ENCODE measurements around the gene TBXAS1.
"Not testable (repeated sequence)": the region's sequence is repeated elsewhere in the genome, so short reads cannot be mapped to it uniquely, and the experiment has no call there.

TBXAS1 gene

GRCh38 chr7:139900326-139900725 is 71.3 kb downstream of the TBXAS1 start:
- H3K9me3 ChIP-seq (ENCODE audit: control insufficient read depth, insufficient read depth, low read length) = no peaks in the 10 kb centered on the region
- H3K4me3 ChIP-seq (ENCODE audit: low read length) = no peak overlapping the region
- no CpG with 5 or more reads among the region's 2 CpGs for WGBS (ENCODE audit: insufficient coverage, insufficient read length)
- no peaks in the 10 kb centered on the region for H3K36me3 ChIP-seq (ENCODE audit: control insufficient read depth, insufficient read depth, low read length)
- no peak for DNase-seq (ENCODE audit: low read depth, low spot score)
- no peaks in the 10 kb centered on the region for H3K4me1 ChIP-seq (ENCODE audit: control insufficient read depth, insufficient read depth, low read length)
- no peak overlapping the region for H3K27ac ChIP-seq (ENCODE audit: low read length)
- H3K27me3 ChIP-seq (ENCODE audit: control insufficient read depth, insufficient read depth, low read length) = no peaks in the 10 kb centered on the region

GRCh38 chr7:139901056-139901795 is 72.2 kb downstream of the TBXAS1 start:
- H3K27ac ChIP-seq (ENCODE audit: low read length) = no peak overlapping the region
- WGBS (ENCODE audit: insufficient coverage, insufficient read length) = no CpG with 5 or more reads among the region's 6 CpGs
- H3K9me3 ChIP-seq (ENCODE audit: control insufficient read depth, insufficient read depth, low read length) = no peaks in the 10 kb centered on the region
- no peaks in the 10 kb centered on the region for H3K27me3 ChIP-seq (ENCODE audit: control insufficient read depth, insufficient read depth, low read length)
- no peak overlapping the region for H3K4me3 ChIP-seq (ENCODE audit: low read length)
- H3K4me1 ChIP-seq (ENCODE audit: control insufficient read depth, insufficient read depth, low read length) = no peaks in the 10 kb centered on the region
- no peak for DNase-seq (ENCODE audit: low read depth, low spot score)
- no peaks in the 10 kb centered on the region for H3K36me3 ChIP-seq (ENCODE audit: control insufficient read depth, insufficient read depth, low read length)

GRCh38 chr7:139901901-139902300 is 72.8 kb downstream of the TBXAS1 start:
- no peak overlapping the region for H3K27ac ChIP-seq (ENCODE audit: low read length)
- no peaks in the 10 kb centered on the region for H3K27me3 ChIP-seq (ENCODE audit: control insufficient read depth, insufficient read depth, low read length)

GRCh38 chr7:139902436-139903102 is 73.5 kb downstream of the TBXAS1 start:
- DNase-seq (ENCODE audit: low read depth, low spot score) = no peak
- H3K4me1 ChIP-seq (ENCODE audit: control insufficient read depth, insufficient read depth, low read length) = no peaks in the 10 kb centered on the region
- H3K36me3 ChIP-seq (ENCODE audit: control insufficient read depth, insufficient read depth, low read length) = no peaks in the 10 kb centered on the region
- H3K27me3 ChIP-seq (ENCODE audit: control insufficient read depth, insufficient read depth, low read length) = no peaks in the 10 kb centered on the region
- no peak overlapping the region for H3K27ac ChIP-seq (ENCODE audit: low read length)
- no CpG with 5 or more reads among the region's 4 CpGs for WGBS (ENCODE audit: insufficient coverage, insufficient read length)
- H3K9me3 ChIP-seq (ENCODE audit: control insufficient read depth, insufficient read depth, low read length) = no peaks in the 10 kb centered on the region
- no peak overlapping the region for H3K4me3 ChIP-seq (ENCODE audit: low read length)

More at GRCh38 chr7:139901901-139902300, 72.8 kb downstream of the TBXAS1 start:
- WGBS (ENCODE audit: insufficient coverage, insufficient read length) = no CpG with 5 or more reads among the region's 3 CpGs
- Histone ChIP-seq H3K36me3 (ENCODE audit: control insufficient read depth, insufficient read depth, low read length) (no peaks in the 10 kb centered on the region), H3K4me1 (ENCODE audit: control insufficient read depth, insufficient read depth, low read length) (no peaks in the 10 kb centered on the region), H3K9me3 (ENCODE audit: control insufficient read depth, insufficient read depth, low read length) (no peaks in the 10 kb centered on the region), H3K4me3 (ENCODE audit: low read length) (no peak overlapping the region)
- DNase-seq (ENCODE audit: low read depth, low spot score) = no peak

GRCh38 chr7:139903103-139903477 is 74.0 kb downstream of the TBXAS1 start:
- not testable (repeated sequence) for H3K27me3 ChIP-seq (ENCODE audit: control insufficient read depth, insufficient read depth, low read length); DNase-seq (ENCODE audit: low read depth, low spot score); H3K4me3 ChIP-seq (ENCODE audit: low read length); H3K9me3 ChIP-seq (ENCODE audit: control insufficient read depth, insufficient read depth, low read length); H3K36me3 ChIP-seq (ENCODE audit: control insufficient read depth, insufficient read depth, low read length); H3K27ac ChIP-seq (ENCODE audit: low read length); H3K4me1 ChIP-seq (ENCODE audit: control insufficient read depth, insufficient read depth, low read length)
- WGBS (ENCODE audit: insufficient coverage, insufficient read length) = no CpG with 5 or more reads among the region's 2 CpGs

GRCh38 chr7:139906879-139907278 is 77.8 kb downstream of the TBXAS1 start:
- Histone ChIP-seq H3K27ac (ENCODE audit: low read length) (no peak overlapping the region), H3K4me1 (ENCODE audit: control insufficient read depth, insufficient read depth, low read length) (no peaks in the 10 kb centered on the region), H3K36me3 (ENCODE audit: control insufficient read depth, insufficient read depth, low read length) (no peaks in the 10 kb centered on the region), H3K4me3 (ENCODE audit: low read length) (no peak overlapping the region), H3K27me3 (ENCODE audit: control insufficient read depth, insufficient read depth, low read length) (no peaks in the 10 kb centered on the region), H3K9me3 (ENCODE audit: control insufficient read depth, insufficient read depth, low read length) (no peaks in the 10 kb centered on the region)
- DNase-seq (ENCODE audit: low read depth, low spot score) = no peak

GRCh38 chr7:139908792-139909191 is 79.7 kb downstream of the TBXAS1 start:
- no peaks in the 10 kb centered on the region for H3K4me1 ChIP-seq (ENCODE audit: control insufficient read depth, insufficient read depth, low read length)
- no peak overlapping the region for H3K4me3 ChIP-seq (ENCODE audit: low read length)
- H3K36me3 ChIP-seq (ENCODE audit: control insufficient read depth, insufficient read depth, low read length) = no peaks in the 10 kb centered on the region
- no peaks in the 10 kb centered on the region for H3K9me3 ChIP-seq (ENCODE audit: control insufficient read depth, insufficient read depth, low read length)
- no peaks in the 10 kb centered on the region for H3K27me3 ChIP-seq (ENCODE audit: control insufficient read depth, insufficient read depth, low read length)
- H3K27ac ChIP-seq (ENCODE audit: low read length) = no peak overlapping the region
- no peak for DNase-seq (ENCODE audit: low read depth, low spot score)

GRCh38 chr7:139909379-139910050 is 80.5 kb downstream of the TBXAS1 start:
- no CpG with 5 or more reads among the region's 6 CpGs for WGBS (ENCODE audit: insufficient coverage, insufficient read length)
- no peak for DNase-seq (ENCODE audit: low read depth, low spot score)
- Histone ChIP-seq H3K27ac (ENCODE audit: low read length) (no peak overlapping the region), H3K9me3 (ENCODE audit: control insufficient read depth, insufficient read depth, low read length) (no peaks in the 10 kb centered on the region), H3K4me1 (ENCODE audit: control insufficient read depth, insufficient read depth, low read length) (no peaks in the 10 kb centered on the region), H3K27me3 (ENCODE audit: control insufficient read depth, insufficient read depth, low read length) (no peaks in the 10 kb centered on the region), H3K4me3 (ENCODE audit: low read length) (no peak overlapping the region), H3K36me3 (ENCODE audit: control insufficient read depth, insufficient read depth, low read length) (no peaks in the 10 kb centered on the region)

- DNase-seq (ENCODE audit: low read depth, low spot score) = no peak
- no CpG with 5 or more reads among the region's 11 CpGs for WGBS (ENCODE audit: insufficient coverage, insufficient read length)
- H3K9me3 ChIP-seq (ENCODE audit: control insufficient read depth, insufficient read depth, low read length) = no peaks in the 10 kb centered on the region
- H3K4me3 ChIP-seq (ENCODE audit: low read length) = no peak overlapping the region
- no peaks in the 10 kb centered on the region for H3K4me1 ChIP-seq (ENCODE audit: control insufficient read depth, insufficient read depth, low read length)
- H3K27me3 ChIP-seq (ENCODE audit: control insufficient read depth, insufficient read depth, low read length) = no peaks in the 10 kb centered on the region
- H3K27ac ChIP-seq (ENCODE audit: low read length) = no peak overlapping the region
- no peaks in the 10 kb centered on the region for H3K36me3 ChIP-seq (ENCODE audit: control insufficient read depth, insufficient read depth, low read length)
These were observed 84.2 kb downstream of the TBXAS1 start for GRCh38 chr7:139913021-139913844.

- WGBS (ENCODE audit: insufficient coverage, insufficient read length) = no CpG with 5 or more reads among the region's 4 CpGs
- Histone ChIP-seq H3K4me1 (ENCODE audit: control insufficient read depth, insufficient read depth, low read length) (no peaks in the 10 kb centered on the region), H3K9me3 (ENCODE audit: control insufficient read depth, insufficient read depth, low read length) (no peaks in the 10 kb centered on the region)
These were observed 84.7 kb downstream of the TBXAS1 start for GRCh38 chr7:139913845-139914135.

More at GRCh38 chr7:139913845-139914135, 84.7 kb downstream of the TBXAS1 start:
- no peak overlapping the region for H3K27ac ChIP-seq (ENCODE audit: low read length)
- no peak for DNase-seq (ENCODE audit: low read depth, low spot score)
- H3K4me3 ChIP-seq (ENCODE audit: low read length) = no peak overlapping the region
- no peaks in the 10 kb centered on the region for H3K36me3 ChIP-seq (ENCODE audit: control insufficient read depth, insufficient read depth, low read length)
- H3K27me3 ChIP-seq (ENCODE audit: control insufficient read depth, insufficient read depth, low read length) = no peaks in the 10 kb centered on the region
